RKO (cell line): Measurements from ENCODE around the gene GRIK2.
"Not testable (repeated sequence)": the region's sequence is repeated elsewhere in the genome, so short reads cannot be mapped to it uniquely, and the experiment has no call there.

Experiments
- DNase-seq: peaks from one replicate; pipeline ENCODE4 v3.0.0-alpha.2; 2016; ENCODE audit warnings: low spot score

The GRIK2 gene

DNA sequence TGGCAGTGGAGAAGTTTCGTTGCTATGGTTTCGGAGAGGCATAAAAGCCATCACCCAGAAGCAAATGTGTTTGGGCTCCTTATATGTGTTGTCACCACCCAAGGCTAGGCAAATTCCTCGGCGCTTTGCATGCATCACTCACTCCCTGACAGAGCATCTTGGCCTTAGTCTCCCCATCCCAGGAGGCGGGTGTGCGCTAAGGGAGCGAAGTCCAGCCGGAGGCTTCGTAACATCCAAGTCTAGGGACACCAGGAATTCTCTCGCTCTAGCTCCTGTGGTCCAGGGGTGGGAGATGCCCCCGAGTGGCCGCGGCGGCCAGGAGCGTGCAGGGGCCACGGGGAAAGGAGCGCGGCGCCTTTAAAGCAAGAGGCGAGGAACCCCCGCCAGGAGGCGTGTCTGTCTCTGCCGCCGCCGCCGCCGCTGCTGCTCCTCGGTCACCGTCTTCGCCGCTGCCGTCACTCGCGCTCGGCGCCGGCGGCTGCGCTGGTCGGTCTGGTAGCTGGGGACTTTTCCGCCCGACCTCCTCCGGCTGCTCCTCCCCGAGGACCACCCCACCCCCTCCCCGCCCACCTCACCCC lies at the start of gene GRIK2:
Gene GRIK2 (plus strand): TSS at position 458 of the 578 bp plus-strand sequence.
- DNase-seq: no peak

DNA sequence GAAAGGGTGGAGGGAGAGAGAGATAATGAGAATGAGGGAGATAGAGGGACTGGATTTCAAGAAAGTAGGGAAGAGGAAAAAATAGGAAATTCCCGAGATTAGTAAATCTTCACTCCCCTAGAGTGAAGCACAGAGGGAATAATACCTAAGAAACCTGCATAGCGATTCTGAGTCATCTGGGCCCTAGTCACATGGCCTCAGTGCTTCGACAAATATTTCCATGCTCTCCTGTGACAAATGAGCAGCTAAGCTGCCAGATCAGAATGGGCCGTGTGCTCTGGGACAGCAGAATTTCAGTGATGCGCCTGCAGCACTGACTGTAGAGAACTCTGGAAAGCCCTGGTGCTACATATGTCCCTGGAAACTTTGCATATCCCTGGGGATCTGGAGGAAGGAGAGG lies 48.6 kb upstream of the GRIK2 start:
- DNase-seq: no peak

DNA sequence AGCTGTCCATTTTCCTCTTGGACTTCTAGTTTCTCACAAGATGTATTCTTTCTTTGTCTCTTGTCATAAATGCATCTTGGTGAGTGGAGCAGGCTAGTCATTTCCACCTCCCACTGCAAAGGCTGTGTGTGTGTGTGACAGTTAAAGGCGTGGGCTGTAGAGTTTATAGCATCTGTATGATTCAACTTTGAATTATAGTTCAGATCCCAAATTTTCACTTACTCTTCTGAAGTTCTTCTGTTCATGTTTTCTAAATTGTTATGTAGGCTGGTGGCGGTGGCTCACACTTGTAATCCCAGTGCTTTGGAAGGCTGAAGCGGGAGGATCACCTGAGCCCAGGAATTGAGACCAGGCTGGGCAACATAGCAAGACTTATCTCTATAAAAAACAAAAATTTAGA lies 44.7 kb upstream of the GRIK2 start:
- DNase-seq: no peak

DNA sequence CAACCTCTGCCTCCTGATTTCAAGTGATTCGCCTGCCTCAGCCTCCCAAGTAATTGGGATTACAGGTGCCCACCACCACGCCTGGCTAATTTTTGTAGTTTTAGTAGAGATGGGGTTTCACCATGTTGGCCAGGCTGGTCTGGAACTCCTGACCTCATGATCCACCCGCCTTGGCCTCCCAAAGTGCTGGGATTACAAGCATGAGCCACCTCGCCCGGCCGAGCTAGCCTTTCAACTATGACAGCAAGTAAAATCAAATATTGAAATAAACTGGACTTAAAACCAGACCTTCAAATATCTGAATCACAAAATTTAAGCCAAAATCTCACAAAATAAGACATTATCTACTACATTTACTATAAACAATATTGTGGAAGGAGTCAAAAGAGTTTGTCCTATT lies 42.9 kb upstream of the GRIK2 start:
- DNase-seq: not testable (repeated sequence)

DNA sequence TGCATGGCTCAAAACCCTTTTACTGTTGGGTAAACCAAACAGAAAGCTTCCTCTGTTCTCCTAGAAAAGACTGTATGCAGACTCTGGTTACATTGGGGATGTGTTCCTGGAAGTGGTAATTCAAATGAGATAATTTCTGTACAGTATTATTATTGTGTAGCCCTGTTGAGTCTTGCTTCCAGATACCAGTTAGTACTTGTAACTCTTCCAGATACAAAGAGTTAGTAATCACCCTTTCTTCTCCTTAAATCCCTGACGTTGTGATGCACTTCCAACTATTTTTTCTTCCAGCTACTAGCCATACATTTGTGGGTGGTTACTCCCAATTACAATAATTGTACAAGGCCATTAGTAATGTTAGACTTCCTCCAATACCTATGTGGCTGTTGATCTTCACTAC lies 42.3 kb upstream of the GRIK2 start:
- DNase-seq: no peak

DNA sequence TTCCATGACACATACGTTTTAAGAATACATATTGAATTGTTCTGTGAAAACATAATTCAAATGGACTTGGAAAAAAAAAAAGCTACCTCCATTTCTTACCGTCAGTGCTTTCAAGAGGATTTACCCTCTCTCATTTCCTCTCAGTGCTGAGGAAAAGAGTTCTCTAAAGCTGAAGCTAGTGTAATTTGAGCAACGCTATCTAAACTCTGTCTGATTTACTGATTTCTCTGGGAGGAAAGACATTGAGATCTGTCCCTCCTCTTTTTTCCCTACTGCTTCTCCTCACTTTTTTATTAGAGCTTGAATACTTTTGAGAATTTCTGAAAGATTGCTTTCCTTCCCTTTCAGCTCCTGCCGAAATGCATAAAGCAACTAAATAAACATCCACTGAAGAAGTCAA lies 41.2 kb upstream of the GRIK2 start:
- DNase-seq: no peak

DNA sequence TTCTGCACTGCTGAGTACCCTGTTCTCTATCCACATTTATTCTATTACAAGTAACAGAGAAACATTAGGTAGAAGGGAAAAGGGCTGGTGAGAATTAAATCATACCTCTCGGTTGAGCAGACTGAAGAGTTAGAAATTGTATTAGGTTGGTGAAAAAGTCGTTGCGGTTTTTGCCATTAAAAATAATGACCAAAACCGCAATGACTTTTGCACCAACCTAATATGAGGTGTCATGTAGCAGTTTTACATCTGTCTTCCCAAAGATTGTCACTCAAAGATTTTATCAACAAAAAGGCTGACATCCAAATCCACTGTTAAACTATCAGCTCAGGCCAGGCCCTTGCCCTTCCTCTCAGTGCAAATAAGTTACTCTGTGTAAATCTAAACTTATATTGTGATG lies 28.3 kb upstream of the GRIK2 start:
- DNase-seq: no peak

DNA sequence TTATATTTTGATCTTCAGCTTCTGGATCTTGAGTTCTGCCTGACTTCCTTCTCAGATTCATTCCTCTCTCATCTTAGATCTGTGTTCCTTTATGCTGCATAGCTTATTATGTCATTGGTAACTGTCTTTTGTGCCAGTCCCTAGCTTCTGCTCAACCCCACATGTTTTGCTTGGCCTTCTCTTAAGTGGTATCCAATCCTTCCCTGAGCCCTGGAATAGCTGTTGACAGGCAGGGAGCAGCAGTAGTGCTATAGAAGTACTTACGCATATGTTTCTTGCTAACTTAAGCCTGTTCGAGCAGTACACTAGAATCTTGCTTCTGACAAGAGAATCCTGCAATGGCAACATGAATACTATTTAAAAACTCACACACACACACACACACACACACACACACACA lies 13.6 kb upstream of the GRIK2 start:
- DNase-seq: no peak

DNA sequence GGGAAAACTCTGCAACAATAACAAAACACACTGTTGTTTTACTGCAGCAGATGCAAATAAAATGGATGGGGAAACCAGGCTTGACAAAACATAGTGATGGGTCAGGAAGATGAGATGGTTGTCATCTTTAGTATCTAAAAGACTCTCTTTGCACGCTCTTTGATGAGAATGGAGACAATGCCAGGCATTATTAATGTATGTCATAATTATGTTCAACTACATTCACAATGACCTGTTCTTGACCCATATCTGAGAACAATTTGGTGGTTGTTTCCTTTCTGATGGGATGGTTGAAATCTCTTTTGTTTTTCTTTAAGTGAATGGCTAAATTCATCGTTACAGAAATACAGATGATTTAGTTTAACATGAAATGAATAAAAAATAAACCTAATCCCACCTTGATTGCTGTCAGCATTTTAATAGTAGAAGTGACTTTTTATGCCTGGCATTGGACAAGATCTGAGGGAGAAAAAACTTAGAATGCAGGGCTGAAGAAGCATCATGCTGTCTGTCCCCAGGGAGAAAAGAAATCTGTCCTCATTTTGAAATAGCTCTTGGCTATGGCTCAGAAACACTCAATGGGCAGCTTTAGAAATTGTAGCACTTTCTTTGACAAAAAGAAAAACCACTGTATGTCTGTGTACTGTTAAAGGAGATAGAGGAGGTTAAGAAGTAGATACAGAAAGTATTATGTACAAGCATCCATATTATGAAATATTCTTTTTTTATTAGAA lies 12.4 kb upstream of the GRIK2 start:
- DNase-seq: no peak

DNA sequence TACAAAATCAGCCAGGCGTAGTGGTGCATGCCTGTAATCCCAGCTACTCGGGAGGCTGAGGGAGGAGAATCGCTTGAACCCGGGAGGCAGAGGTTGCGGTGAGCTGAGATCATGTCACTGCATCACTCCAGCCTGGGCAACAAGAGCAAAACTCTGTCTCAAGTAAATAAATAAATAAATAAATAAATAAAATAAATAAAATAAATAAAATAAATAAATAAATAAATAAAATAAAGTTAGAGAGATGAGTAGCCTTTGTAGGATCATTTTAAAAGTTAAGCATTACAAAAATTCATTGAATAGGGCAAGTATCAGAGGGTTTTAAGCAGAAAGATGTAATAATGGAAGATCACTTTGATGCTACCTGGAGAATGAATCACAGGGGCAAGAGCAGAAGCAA lies 9.8 kb upstream of the GRIK2 start:
- not testable (repeated sequence) for DNase-seq

DNA sequence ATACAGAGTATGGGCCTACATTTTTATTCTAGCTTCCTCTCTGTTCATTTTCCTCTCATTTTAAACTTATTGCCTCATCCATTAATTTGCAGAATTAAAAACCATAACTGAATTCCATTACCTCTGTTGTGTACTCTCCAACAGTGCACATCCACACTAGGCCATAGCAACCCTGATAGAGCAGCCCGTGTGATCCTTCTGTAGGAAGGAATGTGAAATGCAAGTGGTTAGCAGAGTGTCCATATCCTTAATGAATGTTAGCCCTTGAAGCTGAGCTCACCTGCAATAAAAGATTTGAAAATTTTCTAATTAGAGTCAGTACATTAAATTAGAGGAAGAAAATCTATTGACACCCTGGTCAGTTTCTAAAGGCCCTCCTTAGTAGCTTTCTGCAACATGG lies 6.5 kb upstream of the GRIK2 start:
- DNase-seq: peak; percentile 4

DNA sequence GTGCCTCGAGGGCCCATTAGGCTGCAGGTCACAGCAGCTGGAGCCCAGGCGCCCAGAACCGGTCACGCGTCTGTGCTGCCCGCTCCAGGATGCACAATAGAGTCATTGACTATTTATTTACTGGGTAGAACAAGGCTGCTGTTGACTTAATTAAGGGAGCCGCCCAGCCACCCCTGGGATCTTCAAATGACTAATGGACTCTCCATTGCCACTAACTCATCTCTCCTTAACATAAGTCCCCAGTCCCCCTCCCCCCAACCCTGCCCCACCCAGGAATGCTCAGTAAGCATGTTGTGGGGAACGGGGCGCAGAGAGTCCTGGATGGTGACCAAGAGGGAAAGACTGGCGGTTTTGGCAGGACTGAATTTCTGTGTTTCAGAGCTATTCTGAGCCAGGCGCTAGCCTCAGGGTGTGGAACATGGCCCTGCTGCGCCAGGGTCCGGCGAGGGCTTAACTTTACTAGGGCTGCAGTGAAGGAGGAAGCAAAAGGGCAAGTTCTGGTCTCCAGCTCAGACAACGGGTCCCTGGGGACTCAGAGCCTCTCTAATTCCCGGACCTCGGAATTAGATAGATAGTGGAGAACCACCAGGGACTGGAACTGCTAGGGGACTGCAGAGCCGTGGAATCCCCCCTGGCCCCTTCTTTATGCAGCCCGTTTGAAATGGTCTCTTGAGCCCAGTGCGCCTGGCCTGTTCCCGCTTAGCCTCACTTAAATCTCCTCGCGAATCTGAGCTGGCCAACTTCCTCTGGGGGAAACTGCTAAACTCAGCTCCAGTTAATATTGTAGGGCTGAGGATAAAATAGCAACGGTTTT lies 1.5 kb upstream of the GRIK2 start:
- no peak for DNase-seq

DNA sequence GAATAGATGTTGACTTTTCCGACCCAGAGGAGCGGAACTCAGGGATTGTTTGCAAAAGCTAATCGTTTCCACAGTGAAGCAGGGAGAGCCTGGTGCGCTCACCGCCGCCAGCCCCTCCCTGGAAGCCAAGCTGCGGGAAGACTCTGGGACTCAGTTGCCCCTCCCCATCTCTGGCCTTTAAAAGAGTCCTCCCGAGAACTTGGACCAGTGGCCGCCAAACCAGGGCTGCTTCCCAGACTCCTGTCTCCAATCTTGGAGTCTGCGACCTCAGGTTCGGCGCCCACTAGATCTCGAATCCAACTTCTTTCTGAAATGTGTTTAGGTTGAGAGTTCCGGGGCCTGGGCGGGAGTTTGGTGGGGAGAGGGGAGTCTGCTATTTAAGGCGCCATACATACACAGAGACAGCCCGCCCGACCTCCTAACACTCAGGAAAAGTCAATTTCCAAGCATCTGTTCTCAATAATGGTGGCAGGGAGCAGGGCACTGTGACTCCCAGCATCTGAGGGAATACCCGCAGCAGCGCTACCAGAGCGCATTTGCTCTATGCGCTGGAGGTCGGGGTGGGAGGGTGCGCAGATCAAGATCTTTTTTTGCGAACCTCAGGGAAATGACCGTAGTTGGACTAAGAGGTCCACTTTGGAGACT lies 800 bp upstream of the GRIK2 start:
- DNase-seq: no peak

DNA sequence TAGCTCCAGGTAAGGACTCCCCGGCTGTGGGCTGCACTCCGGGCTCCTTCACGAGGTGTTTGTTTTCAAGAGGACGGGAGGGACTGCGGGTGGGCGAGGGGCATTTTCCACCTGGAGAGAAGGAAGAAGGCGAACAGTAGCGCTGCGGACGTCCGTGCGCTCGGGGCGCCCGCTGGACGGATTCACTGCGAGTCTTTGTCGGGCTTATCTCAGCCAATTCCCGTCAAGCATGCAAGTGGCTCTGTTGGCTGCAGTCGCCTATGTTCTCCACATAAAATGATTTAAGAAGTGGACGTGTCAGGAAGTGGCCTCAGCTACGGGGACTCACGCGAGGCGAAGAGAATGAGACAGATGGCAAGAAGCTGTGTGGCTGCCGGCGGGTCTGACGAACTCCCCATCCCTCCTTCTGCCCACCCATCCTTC lies 332 bp downstream of the GRIK2 start:
- no peak for DNase-seq

DNA sequence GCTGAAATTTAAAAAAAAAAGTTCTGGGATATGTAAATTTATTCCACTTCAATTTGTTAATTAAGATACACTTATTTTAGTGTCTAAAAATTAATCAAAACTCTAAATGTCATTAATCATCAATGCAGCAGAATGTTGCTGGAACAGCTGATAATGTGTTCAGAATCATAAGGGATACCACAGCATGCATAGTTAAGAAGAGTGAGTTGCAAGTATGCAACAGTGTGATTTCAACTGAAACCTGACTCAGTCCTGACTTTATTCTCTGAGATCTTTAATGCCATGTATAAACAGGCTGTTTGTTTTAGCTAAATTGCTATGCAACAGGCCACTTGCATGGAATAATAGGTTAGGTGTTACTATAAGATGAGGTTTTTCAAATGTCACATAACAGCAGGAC lies 1.4 kb downstream of the GRIK2 start:
- no peak for DNase-seq

DNA sequence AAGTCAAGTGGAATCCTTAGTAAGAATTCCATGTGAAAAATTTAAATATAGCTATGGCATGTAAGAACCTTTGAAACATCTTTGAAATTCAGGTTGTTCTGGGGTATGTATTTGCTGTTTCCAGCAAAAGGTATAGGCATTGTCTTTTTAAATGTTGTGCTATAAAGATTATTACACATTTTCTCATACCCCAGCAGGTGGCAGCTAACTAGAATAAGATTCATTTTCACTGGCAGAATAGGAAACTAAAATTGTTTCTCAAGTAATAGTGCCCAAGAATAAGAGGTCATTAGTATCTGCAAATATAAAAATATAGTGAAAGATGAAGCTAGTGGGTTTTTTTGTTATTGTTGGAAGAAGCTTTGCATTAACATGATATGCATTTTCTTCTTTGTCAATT lies 1.8 kb downstream of the GRIK2 start:
- DNase-seq: peak; percentile 19

DNA sequence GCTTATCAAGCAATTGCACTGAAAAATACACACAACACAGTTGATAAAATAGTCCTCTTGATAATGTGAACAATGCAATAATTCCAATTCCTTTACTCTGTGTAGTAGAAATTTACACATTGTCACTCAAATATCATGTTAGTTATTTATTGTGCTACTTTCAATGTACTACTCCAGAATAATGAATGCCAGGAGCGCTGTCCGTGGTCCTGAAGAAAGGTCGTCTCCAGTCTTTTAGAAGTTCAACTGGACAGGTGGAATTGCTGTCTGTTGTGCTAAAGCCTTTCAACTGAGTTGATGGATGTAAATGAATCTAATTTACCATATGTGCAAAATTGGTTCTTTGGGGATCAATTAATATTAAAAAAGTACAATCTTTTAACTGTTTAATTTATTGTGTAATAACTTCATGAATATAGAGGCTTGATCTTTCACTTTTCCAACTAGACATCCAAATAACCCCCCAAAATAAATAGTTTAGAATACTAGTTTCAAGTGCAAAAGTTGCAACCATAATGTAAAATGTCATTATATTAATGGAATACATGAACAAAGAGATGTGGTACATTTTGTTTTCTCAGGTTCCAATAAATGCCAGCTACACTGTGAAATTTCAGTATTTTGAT lies 3.2 kb downstream of the GRIK2 start:
- DNase-seq: peak; percentile 70

DNA sequence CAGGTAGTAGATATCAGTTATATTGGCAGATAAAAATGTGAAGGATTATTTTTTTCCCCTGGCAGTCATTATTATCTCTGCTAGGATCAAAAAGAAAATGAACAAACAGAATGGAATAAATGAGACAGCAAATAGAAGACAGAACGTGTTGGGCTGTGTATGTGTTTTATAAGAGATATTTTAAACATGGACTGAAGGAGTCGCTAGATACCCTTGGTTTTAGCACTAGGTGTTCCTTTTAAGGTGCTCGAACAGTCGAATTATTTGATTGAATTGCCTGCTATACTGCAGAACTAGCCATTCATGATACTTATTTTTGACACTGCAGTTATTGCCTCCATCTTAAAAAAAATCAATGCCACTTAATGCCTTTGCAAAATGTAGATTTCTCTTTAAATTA lies 3.7 kb downstream of the GRIK2 start:
- DNase-seq: peak; percentile 28

DNA sequence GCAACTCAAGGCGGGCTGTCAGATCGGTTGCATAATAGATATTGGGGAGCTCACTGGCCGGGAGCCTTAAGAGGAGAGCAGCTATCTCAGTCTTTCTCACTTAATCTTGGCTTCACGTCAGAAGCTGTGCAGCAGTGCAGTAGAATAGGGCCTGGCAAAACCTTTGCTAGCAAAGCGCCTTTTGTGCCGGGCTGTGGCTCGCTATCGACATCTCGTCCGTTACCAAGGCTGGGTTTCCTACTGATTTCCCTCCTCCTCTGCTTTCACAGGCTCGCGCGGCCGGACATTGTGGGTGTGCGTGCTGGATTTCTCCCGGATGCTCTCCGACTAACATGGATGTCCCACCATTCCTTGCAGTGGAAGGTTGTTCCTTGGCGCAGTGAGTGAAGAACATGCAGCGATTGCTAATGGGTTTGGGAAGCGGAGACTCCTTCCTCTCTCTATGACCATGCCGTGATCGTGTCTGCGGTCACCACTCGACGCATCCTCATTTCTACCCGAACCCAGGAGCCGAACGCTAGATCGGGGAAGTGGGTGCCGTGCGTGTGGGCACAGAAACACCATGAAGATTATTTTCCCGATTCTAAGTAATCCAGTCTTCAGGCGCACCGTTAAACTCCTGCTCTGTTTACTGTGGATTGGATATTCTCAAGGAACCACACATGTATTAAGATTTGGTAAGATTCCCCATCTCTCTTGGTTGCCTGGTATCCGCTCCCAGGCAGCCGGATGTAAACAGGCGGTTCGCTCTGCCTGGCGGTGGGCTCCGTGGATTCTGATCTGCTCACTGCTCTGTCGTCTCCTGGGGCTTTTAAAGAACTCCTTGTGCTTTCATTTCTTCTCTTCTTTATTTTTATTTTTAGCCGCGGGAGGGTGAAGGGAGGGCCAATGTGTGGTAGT lies 5.5 kb downstream of the GRIK2 start:
- no peak for DNase-seq

DNA sequence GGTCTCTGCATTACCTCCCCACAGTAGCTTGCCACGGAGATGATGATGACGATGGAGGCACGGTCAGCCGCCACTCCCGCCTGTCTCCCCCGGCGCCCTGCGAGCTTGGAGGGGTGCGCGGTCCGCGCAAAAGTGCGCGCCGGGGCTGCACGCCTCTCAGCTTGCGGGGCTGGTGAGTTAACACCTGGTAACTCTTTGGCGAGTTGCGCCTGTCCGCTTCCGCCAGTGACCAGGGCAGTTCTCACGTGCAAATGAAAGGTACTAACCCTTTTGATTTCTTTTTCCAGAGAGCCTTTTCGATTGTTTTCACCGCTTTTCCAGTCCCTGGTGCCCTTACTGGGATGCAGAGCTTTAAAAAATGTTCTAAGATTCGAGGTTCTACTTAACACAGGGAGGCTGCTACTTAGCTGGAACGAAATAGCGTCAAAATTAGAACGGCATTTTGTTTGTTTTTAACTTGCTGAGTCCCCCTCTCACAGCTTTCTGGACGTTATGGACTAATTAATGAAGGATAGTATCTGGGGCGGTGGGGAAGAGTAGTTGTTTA lies 6.2 kb downstream of the GRIK2 start:
- no peak for DNase-seq
